HFFc6 (cell line): ENCODE results near the gene TXNRD2. TPM values are rescaled to one million over a fixed set of nuclear protein-coding genes. Genes with fewer than 3 reads are reported as not detected.
"Not testable (repeated sequence)": the region's sequence is repeated elsewhere in the genome, so short reads cannot be mapped to it uniquely, and the experiment has no call there.

Source experiments
- DNase-seq: peaks from one replicate; pipeline ENCODE4 v3.0.0-alpha.2; 2018
- H3K27ac Mint-ChIP-seq: 2 replicates; pipeline ENCODE4 v1.8.0; 2020; ENCODE audit warnings: mild to moderate bottlenecking, mixed read lengths
- H3K27me3 Mint-ChIP-seq: 2 replicates; pipeline ENCODE4 v1.8.0; 2021; ENCODE audit warnings: mild to moderate bottlenecking, moderate library complexity, mixed read lengths; ENCODE audit not compliant: insufficient read depth
- H3K36me3 Mint-ChIP-seq: 2 replicates; pipeline ENCODE4 v1.8.0; 2021; ENCODE audit warnings: low read depth, mixed read lengths
- H3K4me1 Mint-ChIP-seq: 2 replicates; pipeline ENCODE4 v1.8.0; 2020; ENCODE audit warnings: low read depth, mixed read lengths
- H3K4me3 Mint-ChIP-seq: 2 replicates; pipeline ENCODE4 v1.8.0; 2020; ENCODE audit warnings: mild to moderate bottlenecking, moderate library complexity, mixed read lengths
- H3K9me3 Mint-ChIP-seq: 2 replicates; pipeline ENCODE4 v1.8.0; 2020; ENCODE audit warnings: mild to moderate bottlenecking, mixed read lengths
- CTCF ChIP-seq: fragments of 200-600 bp; sonication (generic); IDR thresholded peaks from 2 replicates; pipeline ENCODE4 v1.5.0; 2021; ENCODE audit warnings: antibody characterized with exemption, mild to moderate bottlenecking
- total RNA-seq, 6 experiments: library from RNA; stranded (reverse); fragmentation: NEBNext Ultra II Directional; extraction: Animal tissue kit (Norgen Biotek cat#: 25700); gene quantifications; 2 replicates in 1 of 6; 3 replicates in 5 of 6; pipeline ENCODE4 v1.2.3, GENCODE V29; 2021

The TXNRD2 gene
- total RNA-seq, 6 experiments from 2014 or later: 24.8 to 30.6 (median 28.3) TPM

GRCh38 chr22:19942157-19943081, 801 bp upstream of the TXNRD2 start:
- peak; percentile 66 for DNase-seq
- TF ChIP-seq CTCF: no peak; the same call in 1 of the 2 replicates
- H3K9me3 Mint-ChIP-seq: no peaks in the 10 kb centered on the region
- H3K27ac Mint-ChIP-seq: peak overlapping the region; percentile 99
- peaks cover 4% of the 10 kb centered on the region for H3K27me3 Mint-ChIP-seq
- H3K4me1 Mint-ChIP-seq: peaks cover 70% of the 10 kb centered on the region
- peak overlapping the region; percentile 94 for H3K4me3 Mint-ChIP-seq
- peaks cover 21% of the 10 kb centered on the region for H3K36me3 Mint-ChIP-seq

- H3K27ac Mint-ChIP-seq: peak overlapping the region; percentile 99
- peaks cover 55% of the 10 kb centered on the region for H3K4me1 Mint-ChIP-seq
- H3K27me3 Mint-ChIP-seq: peaks cover 2% of the 10 kb centered on the region; the same call in 1 of the 2 replicates
- H3K4me3 Mint-ChIP-seq: peak overlapping the region; percentile 94
- H3K9me3 Mint-ChIP-seq: peaks cover 13% of the 10 kb centered on the region
- TF ChIP-seq CTCF: no peak
- no peak for DNase-seq
- peaks cover 37% of the 10 kb centered on the region for H3K36me3 Mint-ChIP-seq
Observed at GRCh38 chr22:19940536-19941364, 868 bp downstream of the TXNRD2 start.

- H3K4me3 Mint-ChIP-seq: no peak overlapping the region
- H3K27me3 Mint-ChIP-seq: peaks cover 2% of the 10 kb centered on the region; the same call in 1 of the 2 replicates
- peaks cover 34% of the 10 kb centered on the region for H3K4me1 Mint-ChIP-seq
- H3K9me3 Mint-ChIP-seq: peaks cover 19% of the 10 kb centered on the region
- TF ChIP-seq CTCF: no peak
- no peak for DNase-seq
- H3K27ac Mint-ChIP-seq: no peak overlapping the region
- peaks cover 39% of the 10 kb centered on the region for H3K36me3 Mint-ChIP-seq
Observed at GRCh38 chr22:19937616-19938473, 3.8 kb downstream of the TXNRD2 start.

- H3K9me3 Mint-ChIP-seq: peaks cover 19% of the 10 kb centered on the region
- H3K4me1 Mint-ChIP-seq: peaks cover 27% of the 10 kb centered on the region
- peaks cover 39% of the 10 kb centered on the region for H3K36me3 Mint-ChIP-seq
- H3K27ac Mint-ChIP-seq: no peak overlapping the region
- H3K27me3 Mint-ChIP-seq: peaks cover 2% of the 10 kb centered on the region; the same call in 1 of the 2 replicates
- no peak for DNase-seq
- no peak overlapping the region for H3K4me3 Mint-ChIP-seq
- TF ChIP-seq CTCF: no peak
Observed at GRCh38 chr22:19936513-19936912, 5.1 kb downstream of the TXNRD2 start.

GRCh38 chr22:19935123-19935718, 6.4 kb downstream of the TXNRD2 start:
- H3K36me3 Mint-ChIP-seq: peaks cover 38% of the 10 kb centered on the region

More at GRCh38 chr22:19935123-19935718, 6.4 kb downstream of the TXNRD2 start:
- H3K4me3 Mint-ChIP-seq, H3K27me3 Mint-ChIP-seq, H3K27ac Mint-ChIP-seq, DNase-seq: not testable (repeated sequence)
- peaks cover 19% of the 10 kb centered on the region for H3K9me3 Mint-ChIP-seq
- H3K4me1 Mint-ChIP-seq: peaks cover 17% of the 10 kb centered on the region
